NCI-H2029 treated with DMSO at 0.1 percent for 48 hours (cell line): Measurements from ENCODE around the gene LEAP2.
"Not testable (repeated sequence)": the region's sequence is repeated elsewhere in the genome, so short reads cannot be mapped to it uniquely, and the experiment has no call there.

ENCODE experiments used
- DNase-seq: peaks from one replicate; lab custom pipeline; 2025; lab: John Stamatoyannopoulos, UW

The LEAP2 gene

GRCh38 chr5:132840896-132841295 is 32.6 kb upstream of the LEAP2 start:
- DNase-seq: no peak

DNA sequence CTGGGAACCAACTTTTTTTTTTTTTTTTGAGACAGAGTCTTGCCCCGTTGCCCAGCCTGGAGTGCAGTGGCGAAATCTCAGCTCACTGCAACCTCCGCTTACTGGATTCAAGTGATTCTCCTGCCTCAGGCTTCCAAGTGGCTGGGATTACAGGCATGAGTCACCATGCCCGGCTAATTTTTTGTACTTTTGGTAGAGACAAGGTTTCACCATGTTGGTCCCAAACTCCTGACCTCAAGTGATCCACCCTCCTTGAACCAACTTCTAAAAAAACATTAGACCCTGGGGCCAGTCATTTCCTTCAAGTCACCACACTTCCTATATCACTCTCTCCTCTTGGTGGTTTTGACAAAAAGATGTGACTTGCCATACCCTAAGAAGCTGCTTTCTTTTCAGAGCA is 32.2 kb upstream of the LEAP2 start:
- DNase-seq: no peak

DNA sequence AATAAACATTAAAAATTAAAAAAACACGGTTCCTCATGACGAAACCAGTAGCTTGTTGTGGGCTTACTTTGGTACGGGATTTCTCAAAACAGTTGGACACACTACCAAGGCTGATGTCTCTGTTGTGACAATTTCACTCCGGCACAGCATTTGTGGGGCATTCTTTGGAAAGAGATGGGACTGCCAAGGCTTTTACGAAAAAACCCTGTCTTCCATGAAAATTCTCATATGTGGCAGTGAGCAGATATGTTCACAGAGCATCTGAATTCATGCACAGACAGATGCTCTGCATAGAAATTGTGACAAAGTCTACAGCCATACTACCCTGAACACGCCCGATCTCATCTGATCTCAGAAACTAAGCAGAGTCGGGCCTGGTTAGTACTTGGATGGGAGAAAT is 25.2 kb upstream of the LEAP2 start:
- no peak for DNase-seq

- DNase-seq: no peak
Observed at GRCh38 chr5:132849347-132849746, 24.1 kb upstream of the LEAP2 start.

GRCh38 chr5:132850066-132850465 is 23.4 kb upstream of the LEAP2 start:
- DNase-seq: no peak

DNA sequence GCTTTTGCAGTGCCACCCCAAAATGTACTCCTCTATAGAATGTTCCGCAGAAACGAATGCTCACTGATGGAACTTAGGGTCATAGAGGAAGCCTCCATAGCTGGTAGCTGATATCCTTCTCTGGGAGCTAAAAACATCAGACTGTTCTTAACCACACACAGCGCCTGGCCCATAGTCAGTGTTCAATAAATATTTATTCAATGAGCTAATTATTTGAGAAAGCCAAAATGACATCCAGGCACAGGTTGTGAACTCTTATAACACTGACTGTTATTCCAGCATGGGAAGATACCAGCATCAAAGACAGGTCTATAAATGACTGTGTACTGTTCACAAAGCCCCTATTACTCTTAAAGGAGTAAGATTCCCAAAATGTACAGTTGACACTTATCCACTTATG is 20.1 kb upstream of the LEAP2 start:
- DNase-seq: no peak

GRCh38 chr5:132853790-132854189 is 19.7 kb upstream of the LEAP2 start:
- DNase-seq: peak; percentile 21

DNA sequence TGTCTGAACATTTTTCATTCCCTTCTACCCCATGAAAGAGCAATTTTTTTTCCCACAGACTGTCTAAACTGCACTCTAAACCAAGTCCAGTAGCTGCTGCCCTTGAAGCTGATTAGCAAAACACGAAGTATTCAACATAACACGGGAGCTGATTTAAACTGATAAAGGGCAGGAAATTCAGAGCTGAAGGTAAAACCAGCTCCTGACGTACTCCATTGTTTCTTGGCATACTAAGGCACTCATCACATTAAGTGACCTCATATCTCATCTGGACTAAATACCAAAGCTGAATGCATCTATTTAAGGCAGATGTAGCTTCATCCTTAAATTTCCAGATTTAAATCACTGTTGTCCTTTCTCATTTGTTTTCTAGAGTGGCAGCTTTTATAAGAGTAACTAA is 19.2 kb upstream of the LEAP2 start:
- no peak for DNase-seq

DNA sequence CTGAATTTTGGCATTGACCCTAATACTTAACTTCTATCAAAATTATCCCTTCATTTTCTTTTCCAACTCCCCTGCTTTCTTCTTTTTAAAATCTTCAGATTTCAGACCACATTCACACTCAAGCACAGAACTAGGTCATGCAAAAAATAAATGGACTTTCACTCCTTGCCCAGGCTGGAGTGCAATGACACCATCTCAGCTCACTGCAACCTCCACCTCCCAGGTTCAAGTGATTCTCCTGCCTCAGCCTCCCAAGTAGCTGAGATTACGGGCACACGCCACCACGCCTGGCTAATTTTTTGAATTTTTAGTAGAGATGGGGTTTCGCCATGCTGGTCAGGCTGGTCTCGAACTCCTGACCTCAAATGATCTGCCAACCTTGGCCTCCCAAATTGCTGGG is 18.5 kb upstream of the LEAP2 start:
- not testable (repeated sequence) for DNase-seq

- DNase-seq: no peak
Observed at GRCh38 chr5:132856011-132856410, 17.5 kb upstream of the LEAP2 start.

- no peak for DNase-seq
Observed at GRCh38 chr5:132859889-132860437, 13.5 kb upstream of the LEAP2 start.

DNA sequence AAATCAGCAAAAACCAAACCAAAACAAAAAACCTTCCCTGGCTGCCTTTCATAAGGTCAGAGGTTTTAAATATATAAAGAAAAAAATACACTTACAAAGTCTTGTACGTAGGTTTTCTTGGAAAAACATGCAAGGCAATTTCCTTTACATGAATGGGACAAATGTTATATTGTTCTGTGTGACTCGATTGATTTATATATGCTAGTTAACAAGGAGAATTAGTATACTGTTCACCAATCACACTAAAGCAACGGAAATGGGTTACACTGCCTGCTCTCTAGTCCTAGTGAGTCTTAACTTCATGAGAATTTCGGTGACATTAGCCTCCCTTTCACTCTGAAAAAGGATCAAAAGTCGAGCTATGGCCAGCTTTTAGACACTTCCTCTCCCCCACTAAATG is 12.7 kb upstream of the LEAP2 start:
- no peak for DNase-seq

- no peak for DNase-seq
Observed at GRCh38 chr5:132865668-132866341, 7.7 kb upstream of the LEAP2 start.

- peak; percentile 97 for DNase-seq
Observed at GRCh38 chr5:132866342-132867045, 7.0 kb upstream of the LEAP2 start, which contains the start of the genes GDF9 and UQCRQ. Gene GDF9 (minus strand): TSS chr5:132866469. CDS start chr5:132864533, 1,936 bp downstream. Gene UQCRQ (plus strand): TSS chr5:132866642. CDS start chr5:132866882, 240 bp downstream.

GRCh38 chr5:132867046-132867451 is 6.4 kb upstream of the LEAP2 start:
- DNase-seq: no peak

GRCh38 chr5:132868754-132869153 is 4.7 kb upstream of the LEAP2 start:
- DNase-seq: no peak

- no peak for DNase-seq
Observed at GRCh38 chr5:132870801-132871200, 2.7 kb upstream of the LEAP2 start.

DNA sequence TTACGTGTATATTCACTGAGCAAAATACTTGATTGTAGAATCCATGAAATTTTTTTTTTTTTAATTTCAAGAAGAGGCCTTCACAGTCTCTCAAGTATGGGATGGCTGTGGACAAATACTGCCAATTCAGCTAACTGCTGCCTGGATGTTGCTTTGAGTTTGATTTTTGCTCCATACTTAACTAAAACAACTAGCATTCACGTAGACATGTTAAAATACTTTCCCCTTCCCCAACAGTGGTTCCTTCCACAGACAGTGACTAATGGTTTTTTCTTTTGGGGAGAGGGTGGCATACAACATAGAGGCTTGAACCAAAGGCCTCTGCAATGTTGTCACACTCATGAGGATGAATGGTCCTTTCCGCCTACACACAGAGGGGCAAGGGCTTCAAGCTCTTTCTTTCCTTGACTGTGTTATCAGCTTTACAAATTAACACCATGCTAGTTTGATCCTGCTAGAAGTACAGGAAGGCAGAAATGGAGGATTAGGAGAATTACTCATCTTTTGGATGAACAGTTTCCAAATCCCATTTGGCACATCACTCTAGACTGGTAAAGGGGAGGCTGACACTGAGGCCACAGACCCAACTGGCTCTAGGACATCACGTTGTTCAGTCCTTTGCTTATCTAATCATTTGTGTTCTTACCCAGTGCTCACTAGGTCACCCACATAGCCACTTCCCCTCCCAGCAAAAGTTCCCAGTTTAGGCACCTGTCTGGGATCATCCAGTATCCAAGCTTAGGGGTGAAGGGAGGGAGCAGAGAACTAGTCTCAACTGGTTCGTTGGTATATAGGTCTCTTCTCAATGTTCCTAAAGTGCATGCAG is 1.8 kb upstream of the LEAP2 start:
- no peak for DNase-seq

DNA sequence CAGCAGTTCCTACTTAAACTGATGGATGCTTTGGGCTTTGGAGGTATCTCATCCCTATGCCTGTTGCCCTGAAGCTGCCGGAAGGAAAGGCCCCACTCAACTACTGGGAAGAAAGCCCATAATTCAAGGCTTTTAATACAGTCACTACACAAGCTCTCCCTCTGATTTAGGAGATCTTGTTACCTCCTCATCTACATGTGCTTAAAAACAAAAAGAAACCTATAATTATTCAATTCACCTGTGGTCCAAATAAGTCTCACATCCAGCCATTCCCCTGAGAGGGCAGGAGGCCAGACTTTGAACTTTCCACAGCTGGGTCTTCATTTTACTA is 715 bp upstream of the LEAP2 start:
- no peak for DNase-seq

GRCh38 chr5:132873930-132874271 is 433 bp downstream of the LEAP2 start:
- no peak for DNase-seq

DNA sequence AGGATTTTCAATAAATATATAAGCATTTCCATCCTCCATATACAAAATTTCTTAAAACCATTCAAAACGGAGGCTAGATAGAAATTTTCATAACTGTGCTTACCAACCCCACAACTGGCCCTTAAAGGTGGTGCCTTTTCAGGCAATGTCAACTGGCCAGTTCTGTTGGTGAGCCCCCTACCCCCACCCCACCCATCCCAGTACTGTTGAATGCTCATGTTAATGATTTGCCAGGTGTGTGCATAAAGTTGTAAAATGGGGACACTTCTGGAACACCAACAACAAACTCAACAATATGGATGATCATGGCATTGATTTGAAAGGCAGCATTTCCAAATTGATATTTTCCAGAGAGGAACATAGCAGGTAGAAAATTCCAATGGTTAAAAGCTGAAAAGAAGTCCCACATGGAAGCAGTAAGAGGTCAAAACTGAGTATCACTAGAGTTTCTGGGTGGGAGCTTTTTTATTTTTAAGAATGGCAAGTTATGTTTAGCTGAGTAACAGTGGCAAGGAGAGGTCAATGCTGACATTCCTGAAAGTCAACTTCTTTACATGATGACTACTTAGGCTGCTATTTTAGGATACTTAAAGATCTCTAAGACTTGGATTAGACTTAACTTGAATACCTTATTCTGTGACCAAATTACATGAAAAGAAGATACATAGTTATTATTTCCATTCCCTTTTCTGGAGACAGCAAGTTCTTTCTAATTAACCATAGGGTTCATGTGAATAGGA is 2.7 kb downstream of the LEAP2 start:
- DNase-seq: no peak

GRCh38 chr5:132877466-132877865 is 4.0 kb downstream of the LEAP2 start:
- no peak for DNase-seq
